GM23338 (cell line): Measurements from ENCODE around the gene ITGA7.

Experiments
- EZH2 ChIP-seq: fragments of 200-600 bp; sonication (generic); IDR thresholded peaks from one replicate; pipeline ENCODE4 v1.8.0; 2017; ENCODE audit warnings: antibody characterized with exemption, mild to moderate bottlenecking, low read depth; ENCODE audit not compliant: unreplicated experiment
- EZH2phosphoT487 ChIP-seq: fragments of 200-600 bp; sonication (generic); IDR thresholded peaks from one replicate; pipeline ENCODE4 v1.8.1; 2018; ENCODE audit warnings: antibody characterized with exemption; ENCODE audit not compliant: unreplicated experiment
- JUNB ChIP-seq: IDR thresholded peaks from one replicate; pipeline ENCODE4 v1.6.1; 2016; ENCODE audit warnings: antibody characterized with exemption; ENCODE audit not compliant: unreplicated experiment
- POLR2AphosphoS5 ChIP-seq: IDR thresholded peaks from 2 replicates; pipeline ENCODE4 v1.6.1; 2016; ENCODE audit warnings: antibody characterized with exemption, low read depth
- ZNF114 ChIP-seq: fragments of 250-450 bp; sonication (Bioruptor Pico); IDR thresholded peaks from 2 replicates; pipeline ENCODE4 v1.5.0; 2020; ENCODE audit warnings: mild to moderate bottlenecking, moderate library complexity
- TF ChIP-seq, protein P1 (sequence below), 2 experiments: fragments of 200-600 bp in 1 of 2; sonication (generic) in 1 of 2; conservative IDR thresholded peaks; 2 replicates each; pipeline versions ENCODE4 v1.5.1 to v1.6.1; 2016 to 2017; ENCODE audit warnings: antibody characterized with exemption in 2 of 2, low read depth in 2 of 2, mild to moderate bottlenecking in 2 of 2, moderate library complexity in 1 of 2
- TF ChIP-seq, protein P2 (sequence below): IDR thresholded peaks from one replicate; pipeline ENCODE4 v1.6.1; 2018; ENCODE audit warnings: antibody characterized with exemption; ENCODE audit not compliant: unreplicated experiment

DNA sequence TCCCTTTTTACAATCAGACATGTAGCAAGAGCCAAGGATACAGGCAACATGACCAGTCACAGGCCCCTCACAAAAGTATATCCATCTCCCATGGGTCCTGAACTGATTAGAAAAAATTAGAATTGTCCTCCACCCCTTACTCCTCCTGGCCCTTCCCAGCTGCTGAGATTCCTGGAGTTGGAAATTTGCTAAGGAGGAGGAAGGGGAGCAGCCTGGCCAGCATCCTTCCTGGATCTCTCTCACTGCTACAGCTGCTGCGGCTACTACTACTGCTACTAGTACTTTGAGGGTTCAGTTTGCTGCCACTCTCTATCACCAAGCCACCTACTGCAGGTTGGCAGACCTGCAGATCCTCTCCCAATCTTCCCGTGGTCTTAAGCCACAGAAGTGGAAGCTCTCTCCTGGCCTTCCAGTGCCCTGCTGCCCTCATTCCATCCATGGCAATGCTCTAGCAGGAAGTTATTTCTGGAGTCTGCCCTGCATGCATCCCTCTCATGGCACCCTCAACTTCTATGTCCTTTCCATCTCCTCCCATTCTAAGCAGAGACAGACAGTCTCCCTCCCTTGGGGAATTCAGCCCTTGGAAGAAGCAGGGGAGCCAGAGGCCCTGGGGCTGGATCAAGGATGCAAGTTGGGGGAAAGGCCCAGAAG, 1.0 kb downstream of the ITGA7 start:
- TF ChIP-seq, protein P1, sequence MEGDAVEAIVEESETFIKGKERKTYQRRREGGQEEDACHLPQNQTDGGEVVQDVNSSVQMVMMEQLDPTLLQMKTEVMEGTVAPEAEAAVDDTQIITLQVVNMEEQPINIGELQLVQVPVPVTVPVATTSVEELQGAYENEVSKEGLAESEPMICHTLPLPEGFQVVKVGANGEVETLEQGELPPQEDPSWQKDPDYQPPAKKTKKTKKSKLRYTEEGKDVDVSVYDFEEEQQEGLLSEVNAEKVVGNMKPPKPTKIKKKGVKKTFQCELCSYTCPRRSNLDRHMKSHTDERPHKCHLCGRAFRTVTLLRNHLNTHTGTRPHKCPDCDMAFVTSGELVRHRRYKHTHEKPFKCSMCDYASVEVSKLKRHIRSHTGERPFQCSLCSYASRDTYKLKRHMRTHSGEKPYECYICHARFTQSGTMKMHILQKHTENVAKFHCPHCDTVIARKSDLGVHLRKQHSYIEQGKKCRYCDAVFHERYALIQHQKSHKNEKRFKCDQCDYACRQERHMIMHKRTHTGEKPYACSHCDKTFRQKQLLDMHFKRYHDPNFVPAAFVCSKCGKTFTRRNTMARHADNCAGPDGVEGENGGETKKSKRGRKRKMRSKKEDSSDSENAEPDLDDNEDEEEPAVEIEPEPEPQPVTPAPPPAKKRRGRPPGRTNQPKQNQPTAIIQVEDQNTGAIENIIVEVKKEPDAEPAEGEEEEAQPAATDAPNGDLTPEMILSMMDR (conservative IDR thresholded peaks at IDR 0.05; ENCODE audit: low read depth in 2 of 2): no peak
- TF ChIP-seq POLR2AphosphoS5 (no peak), EZH2 (no peak), EZH2phosphoT487 (no peak), ZNF114 (CRISPR knock-in tag) (no peak), JUNB (no peak)
- TF ChIP-seq, protein P2, sequence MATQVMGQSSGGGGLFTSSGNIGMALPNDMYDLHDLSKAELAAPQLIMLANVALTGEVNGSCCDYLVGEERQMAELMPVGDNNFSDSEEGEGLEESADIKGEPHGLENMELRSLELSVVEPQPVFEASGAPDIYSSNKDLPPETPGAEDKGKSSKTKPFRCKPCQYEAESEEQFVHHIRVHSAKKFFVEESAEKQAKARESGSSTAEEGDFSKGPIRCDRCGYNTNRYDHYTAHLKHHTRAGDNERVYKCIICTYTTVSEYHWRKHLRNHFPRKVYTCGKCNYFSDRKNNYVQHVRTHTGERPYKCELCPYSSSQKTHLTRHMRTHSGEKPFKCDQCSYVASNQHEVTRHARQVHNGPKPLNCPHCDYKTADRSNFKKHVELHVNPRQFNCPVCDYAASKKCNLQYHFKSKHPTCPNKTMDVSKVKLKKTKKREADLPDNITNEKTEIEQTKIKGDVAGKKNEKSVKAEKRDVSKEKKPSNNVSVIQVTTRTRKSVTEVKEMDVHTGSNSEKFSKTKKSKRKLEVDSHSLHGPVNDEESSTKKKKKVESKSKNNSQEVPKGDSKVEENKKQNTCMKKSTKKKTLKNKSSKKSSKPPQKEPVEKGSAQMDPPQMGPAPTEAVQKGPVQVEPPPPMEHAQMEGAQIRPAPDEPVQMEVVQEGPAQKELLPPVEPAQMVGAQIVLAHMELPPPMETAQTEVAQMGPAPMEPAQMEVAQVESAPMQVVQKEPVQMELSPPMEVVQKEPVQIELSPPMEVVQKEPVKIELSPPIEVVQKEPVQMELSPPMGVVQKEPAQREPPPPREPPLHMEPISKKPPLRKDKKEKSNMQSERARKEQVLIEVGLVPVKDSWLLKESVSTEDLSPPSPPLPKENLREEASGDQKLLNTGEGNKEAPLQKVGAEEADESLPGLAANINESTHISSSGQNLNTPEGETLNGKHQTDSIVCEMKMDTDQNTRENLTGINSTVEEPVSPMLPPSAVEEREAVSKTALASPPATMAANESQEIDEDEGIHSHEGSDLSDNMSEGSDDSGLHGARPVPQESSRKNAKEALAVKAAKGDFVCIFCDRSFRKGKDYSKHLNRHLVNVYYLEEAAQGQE: no peak
